Measurements from ENCODE around the gene DYNLL1. TPM values are rescaled to one million over a fixed set of nuclear protein-coding genes. Genes with fewer than 3 reads are reported as not detected.

Gene DYNLL1
- total and polyA plus RNA-seq, 2 of the 4 experiments (the other 2 are of a cell fraction) = 663 to 696 TPM

DNA sequence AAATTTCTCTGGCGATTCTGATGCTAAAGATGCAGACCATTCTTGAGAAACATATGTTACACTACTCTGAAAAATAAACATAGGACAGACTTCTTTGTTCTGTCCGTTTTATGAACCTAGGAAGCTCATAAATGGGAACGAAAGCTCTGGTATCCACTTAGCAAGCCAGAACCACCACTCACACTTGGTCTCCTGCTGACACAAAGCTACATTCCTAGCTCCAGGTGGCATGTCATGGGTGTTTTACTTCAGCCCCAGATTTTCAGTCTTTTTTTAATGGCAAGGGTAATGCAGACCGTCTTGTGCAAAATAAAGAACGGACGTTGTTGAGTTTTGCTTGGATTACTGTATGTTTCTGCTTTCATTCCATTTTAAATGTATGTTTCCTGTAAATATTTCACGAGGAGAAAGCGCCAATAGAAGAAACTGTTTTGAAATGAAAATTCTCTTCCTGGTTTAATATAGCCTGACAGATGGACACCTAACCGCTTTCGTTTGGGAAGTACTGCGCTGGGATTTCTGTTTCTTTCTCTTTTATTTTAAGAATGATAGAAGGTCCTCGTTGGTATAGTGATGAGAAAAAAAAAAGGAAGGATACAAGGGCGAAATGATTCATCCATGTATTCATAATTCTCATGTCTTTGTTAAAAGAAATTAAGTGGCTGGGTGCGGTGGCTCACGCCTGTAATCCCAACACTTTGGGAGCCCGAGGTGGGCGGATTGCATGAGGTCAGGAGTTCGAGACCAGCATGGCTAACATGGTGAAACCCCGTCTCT, 33.9 kb downstream of the DYNLL1 start:
- CTCF ChIA-PET = no interaction called here
- Histone ChIP-seq H3K4me3 (ENCODE audit: insufficient read depth, low read depth, low read length) (peak overlapping the region; percentile 86; the same call in 1 of the 2 replicates), H3K27ac (ENCODE audit: insufficient read depth, low read length) (peak overlapping the region; percentile 79; the same call in 1 of the 2 replicates), H4K5ac (ENCODE audit: low read depth, low read length) (peak overlapping the region; percentile 88), H2AK9ac (replicated peaks; ENCODE audit: low read depth, low read length, poor library complexity) (no peak overlapping the region), H3K14ac (replicated peaks; ENCODE audit: low read depth, low read length) (no peak overlapping the region; the same call in 1 of the 2 replicates), H3K4ac (ENCODE audit: low read depth, low read length) (peak overlapping the region; percentile 64), H3K4me2 (ENCODE audit: low read depth, low read length) (peak overlapping the region; percentile 80), H3K23ac (ENCODE audit: low read depth, low read length) (peak overlapping the region; percentile 75), H4K8ac (ENCODE audit: low read depth in 2 of 2, low read length in 2 of 2) (peak overlapping the region; percentile 89 to 98), H2BK20ac (ENCODE audit: low read depth, low read length) (no peak overlapping the region; the same call in 1 of the 2 replicates), H3K9me3 (ENCODE audit: control insufficient read depth, insufficient read depth, low read length) (no peaks in the 10 kb centered on the region), H2BK5ac (ENCODE audit: low read depth, low read length, poor library complexity, severe bottlenecking) (peak overlapping the region; percentile 69), H3K56ac (ENCODE audit: extremely low read depth, insufficient read depth, low read length) (no peak overlapping the region; the same call in 1 of the 2 replicates), H3K9ac (ENCODE audit: low read depth, low read length) (peak overlapping the region; percentile 64; the same call in 1 of the 2 replicates), H2AFZ (replicated peaks; ENCODE audit: low read length, poor library complexity) (peak overlapping the region; percentile 83), H2BK15ac (ENCODE audit: low read depth, low read length) (no peak overlapping the region; the same call in 2 of the 3 replicates), H3K18ac (ENCODE audit: low read depth, low read length) (peak overlapping the region; percentile 72; the same call in 1 of the 2 replicates), H3K4me1 (ENCODE audit: control insufficient read depth, insufficient read depth, low read length) (peaks cover 2% of the 10 kb centered on the region; the same call in 1 of the 2 replicates), H3K27me3 (ENCODE audit: control insufficient read depth, insufficient read depth, low read length) (no peaks in the 10 kb centered on the region), H2AK5ac (ENCODE audit: low read depth, low read length) (0 out of 2 replicates have a peak overlapping the region, but pooled peaks have one; percentile 16), H3K36me3 (ENCODE audit: control insufficient read depth, insufficient read depth, low read length) (no peaks in the 10 kb centered on the region; the same call in 1 of the 2 replicates), H4K91ac (ENCODE audit: insufficient read depth, low read depth, low read length) (peak overlapping the region; percentile 65; the same call in 1 of the 2 replicates), H4K20me1 (ENCODE audit: insufficient read depth, low read length) (peaks cover 2% of the 10 kb centered on the region), H2BK120ac (ENCODE audit: low read depth, low read length) (peak overlapping the region; percentile 49), H3K9me1 (ENCODE audit: insufficient read depth, low read length) (no peaks in the 10 kb centered on the region), H3K79me1 (ENCODE audit: low read depth in 1 of 2, low read length in 2 of 2) (peaks cover 5 to 25% of the 10 kb centered on the region in 2 experiments; a peak in 3 of 4 replicates)
- POLR2A ChIA-PET (ENCODE audit: unreplicated experiment) = interaction anchor here (0.7 kb wide), 1 partner anchor 238 kb away, joined by 6 read pairs; the partner anchor contains the start of gene RNU4-2
- no TSS peak for BruUV-seq (replicated peaks)
- intact Hi-C loops (cut with micrococcal nuclease) = loop anchor here (2.0 kb wide), 1 partner anchor 33 kb away; the partner anchor contains the start of gene DYNLL1
- DNase-seq = peak; percentile 33
- ATAC-seq (ENCODE audit: low read depth) = peak; percentile 1; the same call in 1 of the 2 replicates
- WGBS, 2 experiments (ENCODE audit: extremely low coverage in 2 of 2, insufficient read length in 1 of 2) = 100% methylated on average over 1 of the region's 19 CpGs; no CpG with 5 or more reads in 1 of the 2 experiments
- dilution Hi-C loops (cut with HindIII; ENCODE audit: low sequenced_read_pairs, unreplicated experiment) = no loop called here
- in situ Hi-C loops (cut with MboI; ENCODE audit: low sequenced_read_pairs) = no loop called here
- no peak for TF ChIP-seq FOS (IDR thresholded peaks at IDR 0.05; ENCODE audit: low read depth, low read length)
- TF ChIP-seq NFE2L2 (IDR thresholded peaks at IDR 0.05; ENCODE audit: low read depth, low read length) = no peak
- no peak for TF ChIP-seq CEBPB (IDR thresholded peaks at IDR 0.05; ENCODE audit: low read depth, low read length)
- no peak for TF ChIP-seq SMC3 (IDR thresholded peaks at IDR 0.05; ENCODE audit: low read depth, low read length)
- TF ChIP-seq, protein P1, sequence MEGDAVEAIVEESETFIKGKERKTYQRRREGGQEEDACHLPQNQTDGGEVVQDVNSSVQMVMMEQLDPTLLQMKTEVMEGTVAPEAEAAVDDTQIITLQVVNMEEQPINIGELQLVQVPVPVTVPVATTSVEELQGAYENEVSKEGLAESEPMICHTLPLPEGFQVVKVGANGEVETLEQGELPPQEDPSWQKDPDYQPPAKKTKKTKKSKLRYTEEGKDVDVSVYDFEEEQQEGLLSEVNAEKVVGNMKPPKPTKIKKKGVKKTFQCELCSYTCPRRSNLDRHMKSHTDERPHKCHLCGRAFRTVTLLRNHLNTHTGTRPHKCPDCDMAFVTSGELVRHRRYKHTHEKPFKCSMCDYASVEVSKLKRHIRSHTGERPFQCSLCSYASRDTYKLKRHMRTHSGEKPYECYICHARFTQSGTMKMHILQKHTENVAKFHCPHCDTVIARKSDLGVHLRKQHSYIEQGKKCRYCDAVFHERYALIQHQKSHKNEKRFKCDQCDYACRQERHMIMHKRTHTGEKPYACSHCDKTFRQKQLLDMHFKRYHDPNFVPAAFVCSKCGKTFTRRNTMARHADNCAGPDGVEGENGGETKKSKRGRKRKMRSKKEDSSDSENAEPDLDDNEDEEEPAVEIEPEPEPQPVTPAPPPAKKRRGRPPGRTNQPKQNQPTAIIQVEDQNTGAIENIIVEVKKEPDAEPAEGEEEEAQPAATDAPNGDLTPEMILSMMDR (conservative IDR thresholded peaks at IDR 0.05; ENCODE audit: low read depth, low read length) = no peak
- TF ChIP-seq, protein P2, sequence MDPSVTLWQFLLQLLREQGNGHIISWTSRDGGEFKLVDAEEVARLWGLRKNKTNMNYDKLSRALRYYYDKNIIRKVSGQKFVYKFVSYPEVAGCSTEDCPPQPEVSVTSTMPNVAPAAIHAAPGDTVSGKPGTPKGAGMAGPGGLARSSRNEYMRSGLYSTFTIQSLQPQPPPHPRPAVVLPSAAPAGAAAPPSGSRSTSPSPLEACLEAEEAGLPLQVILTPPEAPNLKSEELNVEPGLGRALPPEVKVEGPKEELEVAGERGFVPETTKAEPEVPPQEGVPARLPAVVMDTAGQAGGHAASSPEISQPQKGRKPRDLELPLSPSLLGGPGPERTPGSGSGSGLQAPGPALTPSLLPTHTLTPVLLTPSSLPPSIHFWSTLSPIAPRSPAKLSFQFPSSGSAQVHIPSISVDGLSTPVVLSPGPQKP (IDR thresholded peaks at IDR 0.05; ENCODE audit: borderline replicate concordance, low read depth, low read length) = no peak
- no peak for TF ChIP-seq MXI1 (IDR thresholded peaks at IDR 0.05; ENCODE audit: borderline replicate concordance, low read depth, low read length)
- no peak for TF ChIP-seq RFX5 (IDR thresholded peaks at IDR 0.05; ENCODE audit: low read depth, low read length)
- TF ChIP-seq, protein P3, sequence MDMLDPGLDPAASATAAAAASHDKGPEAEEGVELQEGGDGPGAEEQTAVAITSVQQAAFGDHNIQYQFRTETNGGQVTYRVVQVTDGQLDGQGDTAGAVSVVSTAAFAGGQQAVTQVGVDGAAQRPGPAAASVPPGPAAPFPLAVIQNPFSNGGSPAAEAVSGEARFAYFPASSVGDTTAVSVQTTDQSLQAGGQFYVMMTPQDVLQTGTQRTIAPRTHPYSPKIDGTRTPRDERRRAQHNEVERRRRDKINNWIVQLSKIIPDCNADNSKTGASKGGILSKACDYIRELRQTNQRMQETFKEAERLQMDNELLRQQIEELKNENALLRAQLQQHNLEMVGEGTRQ (IDR thresholded peaks at IDR 0.05; ENCODE audit: low read depth, low read length) = no peak
- TF ChIP-seq MAZ (IDR thresholded peaks at IDR 0.05; ENCODE audit: borderline replicate concordance, low read depth, low read length) = no peak
- TF ChIP-seq RAD21 (IDR thresholded peaks at IDR 0.05; ENCODE audit: low read length) = no peak
- no peak for TF ChIP-seq POLR2A (IDR thresholded peaks at IDR 0.05; ENCODE audit: low read depth, low read length)
- TF ChIP-seq RCOR1 (IDR thresholded peaks at IDR 0.05; ENCODE audit: insufficient replicate concordance, low read length) = no peak

Data from IMR-90 (cell line).